ENCODE measurements around the gene CSTPP1.

GRCh38 chr11:47007579-47007978, 71.0 kb downstream of the CSTPP1 start:
- TF ChIP-seq, protein P1, sequence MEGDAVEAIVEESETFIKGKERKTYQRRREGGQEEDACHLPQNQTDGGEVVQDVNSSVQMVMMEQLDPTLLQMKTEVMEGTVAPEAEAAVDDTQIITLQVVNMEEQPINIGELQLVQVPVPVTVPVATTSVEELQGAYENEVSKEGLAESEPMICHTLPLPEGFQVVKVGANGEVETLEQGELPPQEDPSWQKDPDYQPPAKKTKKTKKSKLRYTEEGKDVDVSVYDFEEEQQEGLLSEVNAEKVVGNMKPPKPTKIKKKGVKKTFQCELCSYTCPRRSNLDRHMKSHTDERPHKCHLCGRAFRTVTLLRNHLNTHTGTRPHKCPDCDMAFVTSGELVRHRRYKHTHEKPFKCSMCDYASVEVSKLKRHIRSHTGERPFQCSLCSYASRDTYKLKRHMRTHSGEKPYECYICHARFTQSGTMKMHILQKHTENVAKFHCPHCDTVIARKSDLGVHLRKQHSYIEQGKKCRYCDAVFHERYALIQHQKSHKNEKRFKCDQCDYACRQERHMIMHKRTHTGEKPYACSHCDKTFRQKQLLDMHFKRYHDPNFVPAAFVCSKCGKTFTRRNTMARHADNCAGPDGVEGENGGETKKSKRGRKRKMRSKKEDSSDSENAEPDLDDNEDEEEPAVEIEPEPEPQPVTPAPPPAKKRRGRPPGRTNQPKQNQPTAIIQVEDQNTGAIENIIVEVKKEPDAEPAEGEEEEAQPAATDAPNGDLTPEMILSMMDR (IDR thresholded peaks at IDR 0.05): no peak
- no peak for TF ChIP-seq POLR2A (IDR thresholded peaks at IDR 0.05)

Measured in right lobe of liver (tissue), 4 donors.